Measurements from ENCODE around the gene CTRL. TPM values are rescaled to one million over a fixed set of nuclear protein-coding genes. Genes with fewer than 3 reads are reported as not detected.

Gene CTRL
- total RNA-seq, 1 donor: 1.3 TPM

DNA sequence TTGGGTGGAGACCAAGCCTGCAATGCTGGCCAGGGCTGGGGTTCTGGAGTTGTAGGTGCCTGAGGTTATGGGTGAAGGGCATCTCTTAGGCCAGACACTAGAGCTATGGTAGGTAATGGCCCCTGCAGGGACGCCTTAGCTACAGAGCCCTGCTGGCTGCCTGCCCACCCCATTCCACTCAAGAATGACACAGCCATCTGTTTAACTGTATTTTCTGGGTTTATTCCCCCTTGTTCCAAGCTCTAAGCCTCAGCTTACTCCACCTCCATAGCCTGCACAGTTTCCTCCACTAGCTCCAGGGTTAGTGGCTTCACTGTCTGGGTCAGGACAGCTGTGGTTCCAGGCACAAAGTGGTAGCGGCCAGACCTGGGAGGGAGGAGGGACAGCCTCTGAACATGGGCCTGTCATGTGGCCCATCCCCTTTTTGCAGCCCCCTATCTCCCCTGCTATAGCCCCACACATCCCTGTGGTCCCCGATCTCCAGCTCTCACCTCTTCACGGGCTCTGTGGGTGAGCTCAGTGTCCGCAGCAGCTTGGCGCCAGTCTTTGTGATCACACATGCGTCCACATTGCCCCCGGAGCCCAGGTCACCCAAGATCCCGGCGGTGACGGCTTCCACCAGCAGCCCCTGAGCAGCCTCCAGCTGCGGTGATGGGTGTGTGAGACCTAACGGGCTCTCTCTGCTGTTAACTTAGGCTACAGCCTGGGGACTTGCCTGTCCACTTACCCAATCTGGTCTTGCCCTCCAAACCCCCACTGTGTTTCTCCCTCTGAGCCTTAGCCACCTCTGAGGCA lies 2.8 kb upstream of the CTRL start:
- H3K4me3 ChIP-seq (ENCODE audit: low read depth, low read length): peak overlapping the region; percentile 98
- DNase-seq (ENCODE audit: low read depth): no peak

GRCh38 chr16:67933805-67934204 lies 2.1 kb upstream of the CTRL start:
- no peak for DNase-seq (ENCODE audit: low read depth)
- no peak overlapping the region for H3K4me3 ChIP-seq (ENCODE audit: low read depth, low read length)
- TF ChIP-seq, protein P1, sequence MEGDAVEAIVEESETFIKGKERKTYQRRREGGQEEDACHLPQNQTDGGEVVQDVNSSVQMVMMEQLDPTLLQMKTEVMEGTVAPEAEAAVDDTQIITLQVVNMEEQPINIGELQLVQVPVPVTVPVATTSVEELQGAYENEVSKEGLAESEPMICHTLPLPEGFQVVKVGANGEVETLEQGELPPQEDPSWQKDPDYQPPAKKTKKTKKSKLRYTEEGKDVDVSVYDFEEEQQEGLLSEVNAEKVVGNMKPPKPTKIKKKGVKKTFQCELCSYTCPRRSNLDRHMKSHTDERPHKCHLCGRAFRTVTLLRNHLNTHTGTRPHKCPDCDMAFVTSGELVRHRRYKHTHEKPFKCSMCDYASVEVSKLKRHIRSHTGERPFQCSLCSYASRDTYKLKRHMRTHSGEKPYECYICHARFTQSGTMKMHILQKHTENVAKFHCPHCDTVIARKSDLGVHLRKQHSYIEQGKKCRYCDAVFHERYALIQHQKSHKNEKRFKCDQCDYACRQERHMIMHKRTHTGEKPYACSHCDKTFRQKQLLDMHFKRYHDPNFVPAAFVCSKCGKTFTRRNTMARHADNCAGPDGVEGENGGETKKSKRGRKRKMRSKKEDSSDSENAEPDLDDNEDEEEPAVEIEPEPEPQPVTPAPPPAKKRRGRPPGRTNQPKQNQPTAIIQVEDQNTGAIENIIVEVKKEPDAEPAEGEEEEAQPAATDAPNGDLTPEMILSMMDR (IDR thresholded peaks at IDR 0.05; ENCODE audit: insufficient read depth, low read depth, low read length): no peak

More for the DNA sequence above, 2.8 kb upstream of the CTRL start:
- TF ChIP-seq, protein P1 (IDR thresholded peaks at IDR 0.05; ENCODE audit: insufficient read depth, low read depth, low read length): no peak

- DNase-seq (ENCODE audit: low read depth): no peak
- no peak overlapping the region for H3K4me3 ChIP-seq (ENCODE audit: low read depth, low read length)
- TF ChIP-seq, protein P1 (IDR thresholded peaks at IDR 0.05; ENCODE audit: insufficient read depth, low read depth, low read length): no peak
Measured at GRCh38 chr16:67932462-67932840, 789 bp upstream of the CTRL start.

DNA sequence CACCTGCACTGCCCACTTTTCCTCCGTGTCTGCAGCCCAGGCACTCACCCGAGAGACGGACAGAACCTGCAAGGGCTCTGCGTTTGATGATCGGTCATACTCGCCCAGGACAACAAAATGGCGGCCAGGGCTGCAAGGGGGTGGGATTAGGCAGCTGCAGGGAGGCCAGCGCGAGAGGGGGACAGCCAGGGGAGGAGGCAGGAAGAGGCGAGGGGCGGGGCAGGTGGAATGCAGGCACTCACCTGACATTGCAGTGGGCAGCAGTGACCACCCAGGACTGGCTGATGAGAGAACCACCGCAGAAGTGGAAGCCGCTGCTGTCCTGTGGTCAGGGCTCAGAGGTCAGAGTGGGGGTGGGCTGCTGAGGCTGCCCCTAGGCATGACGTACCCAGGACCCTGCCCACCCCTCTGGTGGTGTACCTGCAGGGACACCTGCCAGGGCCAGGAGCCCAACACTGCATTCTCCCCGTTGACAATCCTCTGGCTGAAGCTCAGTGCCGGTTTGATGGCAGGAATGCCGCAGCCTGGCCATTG lies 917 bp downstream of the CTRL start:
- H3K4me3 ChIP-seq (ENCODE audit: low read depth, low read length): no peak overlapping the region
- DNase-seq (ENCODE audit: low read depth): no peak
- TF ChIP-seq, protein P1 (IDR thresholded peaks at IDR 0.05; ENCODE audit: insufficient read depth, low read depth, low read length): no peak

DNA sequence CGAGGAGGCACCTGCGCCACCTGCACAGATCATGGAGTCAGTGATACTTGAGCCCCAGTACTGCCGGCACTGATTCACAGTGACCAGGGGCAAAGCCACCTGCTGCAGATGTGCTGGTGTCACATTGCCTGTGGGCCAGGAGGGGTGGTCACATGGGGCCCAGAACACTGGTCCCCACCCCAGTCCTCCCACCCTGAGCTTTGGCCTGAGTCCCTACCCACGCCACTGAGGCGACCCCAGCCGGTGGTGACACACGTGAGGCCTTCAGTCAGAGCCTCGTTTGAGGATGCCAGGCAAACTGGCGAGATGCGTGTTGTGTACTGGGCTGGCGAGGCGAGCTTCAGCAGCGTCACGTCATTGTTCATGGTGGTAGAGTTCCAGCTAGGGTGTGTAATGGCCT lies 1.5 kb downstream of the CTRL start:
- DNase-seq (ENCODE audit: low read depth): no peak
- H3K4me3 ChIP-seq (ENCODE audit: low read depth, low read length): no peak overlapping the region
- TF ChIP-seq, protein P1 (IDR thresholded peaks at IDR 0.05; ENCODE audit: insufficient read depth, low read depth, low read length): no peak

- DNase-seq (ENCODE audit: low read depth): peak; percentile 54
- H3K4me3 ChIP-seq (ENCODE audit: low read depth, low read length): no peak overlapping the region
- TF ChIP-seq, protein P1 (IDR thresholded peaks at IDR 0.05; ENCODE audit: insufficient read depth, low read depth, low read length): peak; percentile 87
Measured at GRCh38 chr16:67928561-67929364, 2.9 kb downstream of the CTRL start.

Data from fibroblast of villous mesenchyme (primary cell).